Activated CD4-positive, alpha-beta T cell treated with anti-CD3 and anti-CD28 coated beads, Interleukin-2, amount 10 ng/mL, durations not matched to agents 7 days and 5 days (primary cell): ENCODE data around the gene PARD3B. TPM values are rescaled to one million over a fixed set of nuclear protein-coding genes. Genes with fewer than 3 reads are reported as not detected.
"Not testable (repeated sequence)": the region's sequence is repeated elsewhere in the genome, so short reads cannot be mapped to it uniquely, and the experiment has no call there.

Experiments used
- CTCF ChIA-PET: fragments of 350-600 bp; sonication (Branson Sonifier 250); formaldehyde crosslinking; loops from one replicate; lab custom pipeline; 2021; ENCODE audit warnings: antibody characterized with exemption; lab: Charles Lee
- POLR2A ChIA-PET: fragments of 350-600 bp; sonication (Branson Sonifier 250); formaldehyde crosslinking; loops from one replicate; lab custom pipeline; 2021; ENCODE audit warnings: antibody characterized with exemption; lab: Charles Lee
- DNase-seq: peaks from one replicate; pipeline ENCODE4 v3.0.0-alpha.2; 2020
- H3K27ac Mint-ChIP-seq: one replicate; pipeline ENCODE4 v1.8.0; 2021; ENCODE audit warnings: mild to moderate bottlenecking, moderate library complexity, mixed read lengths
- H3K27me3 Mint-ChIP-seq: one replicate; pipeline ENCODE4 v1.8.0; 2021; ENCODE audit warnings: mixed read lengths
- H3K36me3 Mint-ChIP-seq: one replicate; pipeline ENCODE4 v1.8.0; 2021; ENCODE audit warnings: low read depth, mixed read lengths
- H3K4me1 Mint-ChIP-seq: one replicate; pipeline ENCODE4 v1.8.0; 2021; ENCODE audit warnings: mixed read lengths
- H3K4me3 Mint-ChIP-seq: one replicate; pipeline ENCODE4 v1.8.0; 2021; ENCODE audit warnings: mild to moderate bottlenecking, moderate library complexity, mixed read lengths
- H3K9me3 Mint-ChIP-seq: one replicate; pipeline ENCODE4 v1.8.0; 2021; ENCODE audit warnings: mixed read lengths
- total RNA-seq, 2 experiments: library from RNA; stranded (reverse); gene quantifications; one replicate each; pipeline ENCODE4 v1.2.3, GENCODE V29; 2021

Gene PARD3B
- total RNA-seq, 2 experiments from 2014 or later: 0.50 to 0.77 TPM

- no peak for DNase-seq
- Mint-ChIP-seq H3K27me3 (no peaks in the 10 kb centered on the region), H3K27ac (no peak overlapping the region), H3K4me1 (peaks cover 3% of the 10 kb centered on the region), H3K9me3 (no peaks in the 10 kb centered on the region), H3K36me3 (no peaks in the 10 kb centered on the region), H3K4me3 (no peak overlapping the region)
- CTCF ChIA-PET: no interaction called here
- POLR2A ChIA-PET: no interaction called here
These were observed 919.4 kb downstream of the PARD3B start for GRCh38 chr2:205464681-205465080.

GRCh38 chr2:205465791-205466190 is 920.5 kb downstream of the PARD3B start:
- no peak overlapping the region for H3K4me3 Mint-ChIP-seq
- H3K9me3 Mint-ChIP-seq: no peaks in the 10 kb centered on the region

DNA sequence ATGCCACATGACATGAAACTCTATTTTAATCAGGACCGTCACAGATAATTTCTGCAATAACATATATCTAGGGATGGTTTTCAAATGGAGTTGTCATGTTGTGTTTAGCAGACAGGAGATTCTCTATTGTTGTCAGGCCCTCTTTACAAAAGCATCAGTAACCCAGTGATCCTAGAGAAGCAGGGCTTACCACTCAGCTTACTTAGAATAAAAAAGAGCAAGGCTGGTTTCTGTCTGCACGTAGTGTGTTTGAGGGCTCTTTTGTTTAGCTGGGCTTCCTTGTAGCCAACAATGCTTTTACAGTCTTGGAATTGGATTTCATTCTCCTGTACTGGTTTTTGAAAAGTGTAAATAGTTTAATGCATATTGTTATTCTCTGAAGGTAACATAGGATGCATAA is 926.5 kb downstream of the PARD3B start:
- ChIA-PET CTCF (no interaction called here), POLR2A (no interaction called here)
- no peak for DNase-seq
- H3K4me1 Mint-ChIP-seq: peaks cover 6% of the 10 kb centered on the region
- H3K36me3 Mint-ChIP-seq: no peaks in the 10 kb centered on the region
- peaks cover 3% of the 10 kb centered on the region for H3K9me3 Mint-ChIP-seq
- peaks cover 25% of the 10 kb centered on the region for H3K27me3 Mint-ChIP-seq
- no peak overlapping the region for H3K27ac Mint-ChIP-seq
- H3K4me3 Mint-ChIP-seq: no peak overlapping the region

More at GRCh38 chr2:205465791-205466190, 920.5 kb downstream of the PARD3B start:
- no peak overlapping the region for H3K27ac Mint-ChIP-seq
- ChIA-PET CTCF (no interaction called here), POLR2A (no interaction called here)
- peaks cover 4% of the 10 kb centered on the region for H3K27me3 Mint-ChIP-seq
- H3K36me3 Mint-ChIP-seq: no peaks in the 10 kb centered on the region
- DNase-seq: no peak
- peaks cover 3% of the 10 kb centered on the region for H3K4me1 Mint-ChIP-seq

- Mint-ChIP-seq H3K27me3 (peaks cover 29% of the 10 kb centered on the region), H3K4me3 (no peak overlapping the region), H3K9me3 (peaks cover 3% of the 10 kb centered on the region), H3K27ac (no peak overlapping the region), H3K36me3 (no peaks in the 10 kb centered on the region), H3K4me1 (peaks cover 6% of the 10 kb centered on the region)
- ChIA-PET POLR2A (no interaction called here), CTCF (no interaction called here)
- no peak for DNase-seq
These were observed 928.5 kb downstream of the PARD3B start for GRCh38 chr2:205473791-205474190.

DNA sequence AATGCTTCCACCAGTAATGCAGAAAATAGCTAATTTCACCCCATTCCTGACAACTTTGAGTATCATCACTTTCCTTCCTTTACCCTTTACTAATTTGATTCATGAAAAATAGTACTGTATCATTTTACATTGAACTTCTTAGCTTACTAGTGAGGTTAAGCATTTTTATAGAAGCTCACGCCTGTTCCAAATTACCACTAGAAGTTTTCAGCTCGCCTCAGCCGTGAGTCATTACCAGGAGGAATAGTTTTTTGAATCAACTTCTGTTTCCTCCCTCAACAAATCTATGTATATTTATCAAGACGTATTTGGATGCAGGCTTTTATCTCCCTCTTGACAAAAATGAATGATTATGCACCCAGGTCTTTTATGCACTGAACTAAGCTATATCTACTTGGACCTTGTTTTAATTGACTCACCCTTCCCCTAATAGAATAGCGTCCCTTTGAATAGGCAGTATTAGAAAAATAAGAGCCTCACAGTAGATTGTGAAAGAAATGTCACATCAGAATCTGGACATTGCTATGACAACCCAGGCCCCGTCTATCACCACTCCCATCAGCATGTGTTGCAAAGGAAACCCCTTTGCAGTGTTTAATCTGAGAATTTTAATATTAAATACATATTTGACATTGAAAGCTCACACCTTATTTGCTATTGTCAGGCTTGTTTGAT is 929.6 kb downstream of the PARD3B start:
- no peaks in the 10 kb centered on the region for H3K36me3 Mint-ChIP-seq

GRCh38 chr2:205475416-205475768 is 930.1 kb downstream of the PARD3B start:
- H3K27ac Mint-ChIP-seq: no peak overlapping the region
- H3K9me3 Mint-ChIP-seq: peaks cover 3% of the 10 kb centered on the region
- H3K36me3 Mint-ChIP-seq: no peaks in the 10 kb centered on the region
- DNase-seq: no peak
- POLR2A ChIA-PET: no interaction called here
- no peak overlapping the region for H3K4me3 Mint-ChIP-seq
- H3K4me1 Mint-ChIP-seq: peaks cover 6% of the 10 kb centered on the region
- H3K27me3 Mint-ChIP-seq: peaks cover 26% of the 10 kb centered on the region
- CTCF ChIA-PET: no interaction called here

More for the DNA sequence above, 929.6 kb downstream of the PARD3B start:
- H3K4me3 Mint-ChIP-seq: no peak overlapping the region
- ChIA-PET POLR2A (no interaction called here), CTCF (no interaction called here)
- H3K27ac Mint-ChIP-seq: no peak overlapping the region
- peaks cover 3% of the 10 kb centered on the region for H3K9me3 Mint-ChIP-seq
- H3K27me3 Mint-ChIP-seq: peaks cover 29% of the 10 kb centered on the region
- peaks cover 6% of the 10 kb centered on the region for H3K4me1 Mint-ChIP-seq
- no peak for DNase-seq

DNA sequence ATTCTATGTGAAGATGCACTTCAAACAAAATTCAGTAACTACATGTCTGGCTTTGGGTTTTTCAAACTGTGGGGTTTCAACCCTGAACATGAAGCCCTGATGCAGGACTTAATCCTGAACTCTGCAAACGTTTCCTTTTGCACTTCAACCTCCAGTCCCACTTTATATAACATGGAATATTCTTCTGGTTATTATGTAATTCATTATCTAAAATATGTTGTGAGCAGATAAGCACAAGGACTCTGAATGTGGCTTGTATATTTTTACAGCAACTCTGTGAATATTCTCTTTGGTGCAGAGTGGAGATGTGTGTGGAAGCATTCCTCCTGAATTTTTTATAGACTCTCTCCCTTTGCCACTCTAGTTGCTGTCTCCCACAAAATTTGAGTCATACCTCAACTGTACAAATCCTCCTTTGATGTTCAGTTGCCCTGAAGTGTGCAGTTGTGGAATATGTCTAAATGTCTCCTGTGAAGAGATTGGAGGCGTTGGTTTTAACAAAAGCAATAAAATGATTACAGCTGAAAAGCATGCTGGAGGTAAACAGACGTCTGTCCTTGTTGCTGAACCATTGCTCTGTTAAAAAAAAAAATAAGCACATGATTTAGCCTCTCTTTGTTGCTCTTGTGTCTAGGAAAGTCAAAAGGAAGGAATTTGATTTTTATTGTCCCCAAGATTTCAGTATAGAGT is 931.9 kb downstream of the PARD3B start:
- Mint-ChIP-seq H3K9me3 (peaks cover 3% of the 10 kb centered on the region), H3K4me3 (no peak overlapping the region), H3K4me1 (peaks cover 6% of the 10 kb centered on the region), H3K27me3 (peaks cover 24% of the 10 kb centered on the region), H3K27ac (no peak overlapping the region), H3K36me3 (no peaks in the 10 kb centered on the region)
- DNase-seq: no peak
- ChIA-PET POLR2A (no interaction called here), CTCF (no interaction called here)

DNA sequence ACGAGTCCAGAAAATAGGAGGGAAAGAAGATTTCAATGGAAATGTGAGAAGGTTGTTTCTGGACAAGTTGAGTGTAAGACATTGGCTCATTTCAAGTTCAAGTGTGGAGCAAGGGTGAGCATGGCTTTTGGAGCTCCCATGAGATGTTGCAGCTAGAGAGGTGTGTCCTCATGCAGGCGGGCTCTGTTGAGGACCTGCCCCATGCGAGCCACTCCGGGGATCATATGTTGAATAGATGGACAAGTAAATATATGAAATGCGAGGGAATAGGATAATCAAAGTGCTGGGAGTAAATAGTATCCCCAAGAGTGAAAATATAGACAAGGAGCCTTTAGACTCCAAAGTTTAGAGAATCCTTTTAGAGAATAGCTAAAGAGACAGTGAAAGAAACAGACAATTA is 936.6 kb downstream of the PARD3B start:
- H3K27ac Mint-ChIP-seq: no peak overlapping the region
- no peaks in the 10 kb centered on the region for H3K4me1 Mint-ChIP-seq
- no peaks in the 10 kb centered on the region for H3K9me3 Mint-ChIP-seq
- no peak overlapping the region for H3K4me3 Mint-ChIP-seq
- ChIA-PET POLR2A (no interaction called here), CTCF (interaction anchor here (1.7 kb wide), 1 partner anchor 14 kb away, joined by 4 read pairs; no protein-coding TSS in a partner anchor)
- no peaks in the 10 kb centered on the region for H3K36me3 Mint-ChIP-seq
- DNase-seq: no peak
- peaks cover 13% of the 10 kb centered on the region for H3K27me3 Mint-ChIP-seq

- POLR2A ChIA-PET: no interaction called here
- Mint-ChIP-seq H3K4me3 (no peak overlapping the region), H3K36me3 (no peaks in the 10 kb centered on the region), H3K9me3 (no peaks in the 10 kb centered on the region), H3K27ac (no peak overlapping the region), H3K4me1 (no peaks in the 10 kb centered on the region), H3K27me3 (peaks cover 9% of the 10 kb centered on the region)
- DNase-seq: no peak
- CTCF ChIA-PET: interaction anchor here (1.1 to 1.7 kb wide), 2 partner anchors 15 to 34 kb away, joined by 3 to 4 read pairs; no protein-coding TSS in a partner anchor
These were observed 937.3 kb downstream of the PARD3B start for GRCh38 chr2:205482399-205483081.

GRCh38 chr2:205483095-205483494 is 937.8 kb downstream of the PARD3B start:
- Mint-ChIP-seq H3K4me3 (no peak overlapping the region), H3K27me3 (peaks cover 9% of the 10 kb centered on the region), H3K4me1 (no peaks in the 10 kb centered on the region), H3K9me3 (no peaks in the 10 kb centered on the region), H3K27ac (no peak overlapping the region), H3K36me3 (no peaks in the 10 kb centered on the region)
- CTCF ChIA-PET: interaction anchor here (1.1 to 1.7 kb wide), 2 partner anchors 15 to 35 kb away, joined by 3 to 4 read pairs; no protein-coding TSS in a partner anchor
- no peak for DNase-seq
- POLR2A ChIA-PET: no interaction called here

DNA sequence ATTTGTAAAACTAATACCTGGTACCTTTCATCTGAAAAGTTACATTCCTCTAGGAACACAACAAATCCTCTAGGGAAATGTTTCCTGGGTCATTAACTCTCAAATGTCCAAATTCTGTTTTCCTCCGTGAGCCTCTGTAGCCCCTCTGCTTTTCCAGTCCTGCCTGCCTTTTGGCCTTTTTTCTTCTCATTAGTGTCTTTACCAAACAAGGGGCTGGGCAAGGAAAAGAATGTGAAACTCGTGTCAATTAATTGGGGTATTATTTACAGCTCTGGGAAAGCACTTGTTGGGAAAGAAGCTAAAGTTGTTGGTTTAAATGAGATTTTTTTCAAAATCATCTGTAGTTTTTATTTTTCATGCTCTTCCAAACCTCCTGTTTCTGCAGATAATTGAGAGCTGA is 938.9 kb downstream of the PARD3B start:
- H3K4me3 Mint-ChIP-seq: no peak overlapping the region
- H3K4me1 Mint-ChIP-seq: no peaks in the 10 kb centered on the region
- no peaks in the 10 kb centered on the region for H3K36me3 Mint-ChIP-seq
- no peak overlapping the region for H3K27ac Mint-ChIP-seq
- peaks cover 9% of the 10 kb centered on the region for H3K27me3 Mint-ChIP-seq
- no peaks in the 10 kb centered on the region for H3K9me3 Mint-ChIP-seq
- ChIA-PET POLR2A (no interaction called here), CTCF (interaction anchor here (1.7 kb wide), 1 partner anchor 17 kb away, joined by 6 read pairs; no protein-coding TSS in a partner anchor)
- DNase-seq: no peak

GRCh38 chr2:205484764-205485163 is 939.5 kb downstream of the PARD3B start:
- Mint-ChIP-seq H3K4me3 (no peak overlapping the region), H3K27ac (no peak overlapping the region), H3K36me3 (no peaks in the 10 kb centered on the region), H3K27me3 (peaks cover 9% of the 10 kb centered on the region), H3K4me1 (no peaks in the 10 kb centered on the region), H3K9me3 (no peaks in the 10 kb centered on the region)
- POLR2A ChIA-PET: no interaction called here
- CTCF ChIA-PET: interaction anchor here (1.7 kb wide), 1 partner anchor 17 kb away, joined by 6 read pairs; no protein-coding TSS in a partner anchor
- no peak for DNase-seq

DNA sequence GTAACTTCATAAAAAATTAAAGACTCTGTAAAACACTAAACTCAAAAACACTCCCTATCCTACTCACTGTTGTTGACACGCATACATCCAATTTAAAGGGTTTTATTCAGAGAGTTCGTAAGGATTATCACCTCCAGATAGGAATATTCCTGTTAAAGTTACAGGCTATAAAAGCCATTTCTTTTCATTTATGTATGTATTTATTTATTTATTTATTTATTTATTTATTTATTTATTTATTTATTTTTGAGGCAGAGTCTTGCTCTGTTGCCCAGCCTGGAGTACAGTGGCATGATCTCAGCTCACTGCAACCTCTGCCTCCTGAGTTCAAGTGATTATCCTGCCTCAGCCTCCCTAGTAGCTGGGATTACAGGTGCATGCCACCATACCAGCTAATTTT is 948.3 kb downstream of the PARD3B start:
- H3K4me3 Mint-ChIP-seq, H3K27ac Mint-ChIP-seq, DNase-seq, H3K4me1 Mint-ChIP-seq, H3K36me3 Mint-ChIP-seq, CTCF ChIA-PET, POLR2A ChIA-PET, H3K9me3 Mint-ChIP-seq, H3K27me3 Mint-ChIP-seq: not testable (repeated sequence)
